ENCODE results near the gene VMAC. TPM values are rescaled to one million over a fixed set of nuclear protein-coding genes. Genes with fewer than 3 reads are reported as not detected.

Gene VMAC
- total and polyA plus RNA-seq, 9 of the 15 experiments (the other 6 are each of a cell fraction or from before 2014, with no cell fraction given) = 0.03 to 3.4 (median 1.1) TPM

DNA sequence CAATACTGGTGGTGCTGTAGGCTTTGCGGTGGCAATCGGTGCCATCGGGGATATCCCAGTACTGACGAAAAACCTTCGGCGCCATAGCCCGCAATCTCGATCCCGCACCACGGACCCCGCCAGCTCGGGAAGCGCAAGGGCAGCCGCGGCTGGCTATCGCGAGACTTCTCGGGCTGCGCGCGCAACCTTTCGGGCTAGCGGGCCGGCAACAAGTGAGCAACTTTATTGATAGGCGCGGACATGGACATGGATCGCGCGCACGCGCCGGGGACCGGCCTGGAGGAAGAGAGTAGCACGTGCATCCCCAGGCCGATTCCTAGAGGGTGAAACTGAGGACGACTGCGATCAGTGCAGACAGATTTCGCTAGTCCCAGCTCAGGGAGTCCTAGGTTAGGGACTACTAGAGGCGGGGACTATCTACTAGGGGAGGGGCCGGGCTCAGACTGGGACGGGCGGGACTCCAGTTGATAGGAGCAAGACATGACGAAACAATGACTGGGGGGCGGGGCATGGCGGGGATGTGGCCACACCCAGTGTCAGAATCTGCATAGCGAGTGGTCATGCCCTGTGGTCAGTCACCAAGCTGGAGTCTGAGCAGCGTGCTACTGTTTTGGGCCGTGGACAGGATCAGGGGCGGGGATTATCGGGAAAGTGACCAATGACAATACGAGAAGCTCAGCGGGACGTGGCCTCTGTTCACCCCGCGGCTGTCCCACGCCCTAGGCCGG, 884 bp upstream of the VMAC start, which contains the start of gene NDUFA11 (continued):
- TF ChIP-seq L3MBTL2 (IDR thresholded peaks at IDR 0.05) (peak; percentile 92), LCOR (CRISPR knock-in tag; IDR thresholded peaks at IDR 0.05) (peak; percentile 85), MIER1 (IDR thresholded peaks at IDR 0.05; ENCODE audit: low read depth) (no peak), CSDE1 (IDR thresholded peaks at IDR 0.05) (no peak), SRSF9 (IDR thresholded peaks at IDR 0.05; ENCODE audit: borderline replicate concordance, low read depth, low read length) (no peak), KHSRP (IDR thresholded peaks at IDR 0.05) (no peak), ZNF24 (IDR thresholded peaks at IDR 0.05) (no peak), RUNX1 (IDR thresholded peaks at IDR 0.05; ENCODE audit: low read depth) (no peak), POLR2G (IDR thresholded peaks at IDR 0.05; ENCODE audit: low read depth, low read length) (peak; percentile 98), NR1H2 (CRISPR knock-in tag; IDR thresholded peaks at IDR 0.05) (no peak), ZNF133 (CRISPR knock-in tag; IDR thresholded peaks at IDR 0.05) (no peak), RBM39 (optimal IDR thresholded peaks at IDR 0.05; ENCODE audit: low read depth, low read length) (peak; percentile 50), SMAD3 (CRISPR knock-in tag; conservative IDR thresholded peaks at IDR 0.05) (no peak), ZNF174 (CRISPR knock-in tag; IDR thresholded peaks at IDR 0.05) (no peak), PYGO2 (tag; IDR thresholded peaks at IDR 0.05) (no peak), ZNF165 (CRISPR knock-in tag; IDR thresholded peaks at IDR 0.05; ENCODE audit: borderline replicate concordance) (no peak), DACH1 (IDR thresholded peaks at IDR 0.05; ENCODE audit: partially characterized antibody) (no peak), RHOXF2B (CRISPR knock-in tag; conservative IDR thresholded peaks at IDR 0.05) (no peak), SMARCC2 (IDR thresholded peaks at IDR 0.05; ENCODE audit: low read depth) (no peak), GATAD2B (IDR thresholded peaks at IDR 0.05; ENCODE audit: borderline replicate concordance) (no peak), ZBTB1 (CRISPR knock-in tag; IDR thresholded peaks at IDR 0.05; ENCODE audit: borderline replicate concordance, low read depth) (no peak), SMARCA5 (IDR thresholded peaks at IDR 0.05) (no peak)
- TF ChIP-seq, protein P1, sequence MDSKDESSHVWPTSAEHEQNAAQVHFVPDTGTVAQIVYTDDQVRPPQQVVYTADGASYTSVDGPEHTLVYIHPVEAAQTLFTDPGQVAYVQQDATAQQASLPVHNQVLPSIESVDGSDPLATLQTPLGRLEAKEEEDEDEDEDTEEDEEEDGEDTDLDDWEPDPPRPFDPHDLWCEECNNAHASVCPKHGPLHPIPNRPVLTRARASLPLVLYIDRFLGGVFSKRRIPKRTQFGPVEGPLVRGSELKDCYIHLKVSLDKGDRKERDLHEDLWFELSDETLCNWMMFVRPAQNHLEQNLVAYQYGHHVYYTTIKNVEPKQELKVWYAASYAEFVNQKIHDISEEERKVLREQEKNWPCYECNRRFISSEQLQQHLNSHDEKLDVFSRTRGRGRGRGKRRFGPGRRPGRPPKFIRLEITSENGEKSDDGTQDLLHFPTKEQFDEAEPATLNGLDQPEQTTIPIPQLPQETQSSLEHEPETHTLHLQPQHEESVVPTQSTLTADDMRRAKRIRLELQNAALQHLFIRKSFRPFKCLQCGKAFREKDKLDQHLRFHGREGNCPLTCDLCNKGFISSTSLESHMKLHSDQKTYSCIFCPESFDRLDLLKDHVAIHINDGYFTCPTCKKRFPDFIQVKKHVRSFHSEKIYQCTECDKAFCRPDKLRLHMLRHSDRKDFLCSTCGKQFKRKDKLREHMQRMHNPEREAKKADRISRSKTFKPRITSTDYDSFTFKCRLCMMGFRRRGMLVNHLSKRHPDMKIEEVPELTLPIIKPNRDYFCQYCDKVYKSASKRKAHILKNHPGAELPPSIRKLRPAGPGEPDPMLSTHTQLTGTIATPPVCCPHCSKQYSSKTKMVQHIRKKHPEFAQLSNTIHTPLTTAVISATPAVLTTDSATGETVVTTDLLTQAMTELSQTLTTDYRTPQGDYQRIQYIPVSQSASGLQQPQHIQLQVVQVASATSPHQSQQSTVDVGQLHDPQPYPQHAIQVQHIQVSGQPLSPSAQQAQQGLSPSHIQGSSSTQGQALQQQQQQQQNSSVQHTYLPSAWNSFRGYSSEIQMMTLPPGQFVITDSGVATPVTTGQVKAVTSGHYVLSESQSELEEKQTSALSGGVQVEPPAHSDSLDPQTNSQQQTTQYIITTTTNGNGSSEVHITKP (IDR thresholded peaks at IDR 0.05; ENCODE audit: partially characterized antibody) = no peak
- TF ChIP-seq, protein P2, sequence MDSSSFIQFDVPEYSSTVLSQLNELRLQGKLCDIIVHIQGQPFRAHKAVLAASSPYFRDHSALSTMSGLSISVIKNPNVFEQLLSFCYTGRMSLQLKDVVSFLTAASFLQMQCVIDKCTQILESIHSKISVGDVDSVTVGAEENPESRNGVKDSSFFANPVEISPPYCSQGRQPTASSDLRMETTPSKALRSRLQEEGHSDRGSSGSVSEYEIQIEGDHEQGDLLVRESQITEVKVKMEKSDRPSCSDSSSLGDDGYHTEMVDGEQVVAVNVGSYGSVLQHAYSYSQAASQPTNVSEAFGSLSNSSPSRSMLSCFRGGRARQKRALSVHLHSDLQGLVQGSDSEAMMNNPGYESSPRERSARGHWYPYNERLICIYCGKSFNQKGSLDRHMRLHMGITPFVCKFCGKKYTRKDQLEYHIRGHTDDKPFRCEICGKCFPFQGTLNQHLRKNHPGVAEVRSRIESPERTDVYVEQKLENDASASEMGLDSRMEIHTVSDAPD (CRISPR knock-in tag; IDR thresholded peaks at IDR 0.05) = no peak
- TF ChIP-seq, protein P3, sequence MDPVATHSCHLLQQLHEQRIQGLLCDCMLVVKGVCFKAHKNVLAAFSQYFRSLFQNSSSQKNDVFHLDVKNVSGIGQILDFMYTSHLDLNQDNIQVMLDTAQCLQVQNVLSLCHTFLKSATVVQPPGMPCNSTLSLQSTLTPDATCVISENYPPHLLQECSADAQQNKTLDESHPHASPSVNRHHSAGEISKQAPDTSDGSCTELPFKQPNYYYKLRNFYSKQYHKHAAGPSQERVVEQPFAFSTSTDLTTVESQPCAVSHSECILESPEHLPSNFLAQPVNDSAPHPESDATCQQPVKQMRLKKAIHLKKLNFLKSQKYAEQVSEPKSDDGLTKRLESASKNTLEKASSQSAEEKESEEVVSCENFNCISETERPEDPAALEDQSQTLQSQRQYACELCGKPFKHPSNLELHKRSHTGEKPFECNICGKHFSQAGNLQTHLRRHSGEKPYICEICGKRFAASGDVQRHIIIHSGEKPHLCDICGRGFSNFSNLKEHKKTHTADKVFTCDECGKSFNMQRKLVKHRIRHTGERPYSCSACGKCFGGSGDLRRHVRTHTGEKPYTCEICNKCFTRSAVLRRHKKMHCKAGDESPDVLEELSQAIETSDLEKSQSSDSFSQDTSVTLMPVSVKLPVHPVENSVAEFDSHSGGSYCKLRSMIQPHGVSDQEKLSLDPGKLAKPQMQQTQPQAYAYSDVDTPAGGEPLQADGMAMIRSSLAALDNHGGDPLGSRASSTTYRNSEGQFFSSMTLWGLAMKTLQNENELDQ (CRISPR knock-in tag; IDR thresholded peaks at IDR 0.05; ENCODE audit: borderline replicate concordance) = no peak
